GM23338 (cell line): Measurements from ENCODE around the gene HGFAC. TPM values are rescaled to one million over a fixed set of nuclear protein-coding genes. Genes with fewer than 3 reads are reported as not detected.

Experiments
- ATAC-seq: fragments of 200-7000 bp; cut with Tn5 transposase; 3 replicates; pipeline ENCODE4 v1.9.1; 2020
- DNase-seq: peaks from one replicate; pipeline ENCODE4 v3.0.0-alpha.2; 2015; ENCODE audit warnings: low spot score
- H2AFZ ChIP-seq: fragments of 200-600 bp; sonication (generic); 2 replicates; pipeline ENCODE4 v1.8.0; 2016; ENCODE audit warnings: antibody characterized with exemption, mild to moderate bottlenecking, moderate library complexity
- H3F3A ChIP-seq: fragments of 200-600 bp; sonication (generic); replicated peaks from 2 replicates; pipeline ENCODE4 v1.8.0; 2017; ENCODE audit warnings: antibody characterized with exemption, mixed run types, low read depth
- H3K27ac ChIP-seq: fragments of 200-600 bp; sonication (generic); 2 replicates; pipeline ENCODE4 v1.6.1; 2016; ENCODE audit warnings: low read depth
- H3K27me3 ChIP-seq: fragments of 200-600 bp; sonication (generic); 2 replicates; pipeline ENCODE4 v1.8.0; 2016; ENCODE audit warnings: mild to moderate bottlenecking, mixed run types, moderate library complexity; ENCODE audit not compliant: insufficient read depth
- H3K36me3 ChIP-seq: fragments of 200-600 bp; sonication (generic); 2 replicates; pipeline ENCODE4 v1.8.0; 2016; ENCODE audit warnings: mild to moderate bottlenecking; ENCODE audit not compliant: insufficient read depth
- H3K4me1 ChIP-seq: fragments of 200-600 bp; sonication (generic); 2 replicates; pipeline ENCODE4 v1.8.0; 2016; ENCODE audit warnings: mild to moderate bottlenecking, moderate library complexity; ENCODE audit not compliant: insufficient read depth
- H3K4me2 ChIP-seq: fragments of 200-600 bp; sonication (generic); 2 replicates; pipeline ENCODE4 v1.7.1; 2017; ENCODE audit warnings: mixed run types
- H3K4me3 ChIP-seq: fragments of 200-600 bp; sonication (generic); 2 replicates; pipeline ENCODE4 v1.6.1; 2016; ENCODE audit warnings: mixed run types
- H3K79me2 ChIP-seq: fragments of 200-600 bp; sonication (generic); replicated peaks from 2 replicates; pipeline ENCODE4 v1.8.0; 2017; ENCODE audit warnings: mild to moderate bottlenecking; ENCODE audit not compliant: insufficient read depth
- H3K9me2 ChIP-seq: fragments of 200-600 bp; sonication (generic); 2 replicates; pipeline ENCODE4 v1.8.0; 2017; ENCODE audit not compliant: insufficient read depth
- H4K20me1 ChIP-seq: fragments of 200-600 bp; sonication (generic); replicated peaks from 2 replicates; pipeline ENCODE4 v1.8.0; 2017; ENCODE audit warnings: mild to moderate bottlenecking; ENCODE audit not compliant: insufficient read depth
- H3K27ac Mint-ChIP-seq: 2 replicates; pipeline ENCODE4 v1.8.0; 2020; ENCODE audit warnings: inconsistent platforms, mild to moderate bottlenecking, moderate library complexity, mixed read lengths
- H3K27me3 Mint-ChIP-seq: 3 replicates; pipeline ENCODE4 v1.8.0; 2022; ENCODE audit warnings: low read depth, mild to moderate bottlenecking, moderate library complexity, mixed read lengths, inconsistent platforms; ENCODE audit not compliant: insufficient read depth, poor library complexity
- H3K36me3 Mint-ChIP-seq: 3 replicates; pipeline ENCODE4 v1.8.0; 2021; ENCODE audit warnings: low read depth, mild to moderate bottlenecking, inconsistent platforms, moderate library complexity, mixed read lengths
- H3K4me1 Mint-ChIP-seq: 3 replicates; pipeline ENCODE4 v1.8.0; 2020; ENCODE audit warnings: mild to moderate bottlenecking, inconsistent platforms, mixed read lengths
- H3K4me3 Mint-ChIP-seq: 3 replicates; pipeline ENCODE4 v1.8.0; 2021; ENCODE audit warnings: moderate library complexity, mild to moderate bottlenecking, inconsistent platforms, mixed read lengths
- H3K9me3 Mint-ChIP-seq: 3 replicates; pipeline ENCODE4 v1.8.0; 2020; ENCODE audit warnings: moderate library complexity, mild to moderate bottlenecking, inconsistent platforms, mixed read lengths
- CREB1 ChIP-seq: fragments of 250-450 bp; sonication (Bioruptor Pico); IDR thresholded peaks from 2 replicates; pipeline ENCODE4 v1.5.0; 2020; ENCODE audit warnings: low read depth, mild to moderate bottlenecking, moderate library complexity
- ETS1 ChIP-seq: IDR thresholded peaks from 2 replicates; pipeline ENCODE4 v1.6.1; 2016; ENCODE audit warnings: antibody characterized with exemption
- EZH2 ChIP-seq: fragments of 200-600 bp; sonication (generic); IDR thresholded peaks from one replicate; pipeline ENCODE4 v1.8.0; 2017; ENCODE audit warnings: antibody characterized with exemption, mild to moderate bottlenecking, low read depth; ENCODE audit not compliant: unreplicated experiment
- EZH2phosphoT487 ChIP-seq: fragments of 200-600 bp; sonication (generic); IDR thresholded peaks from one replicate; pipeline ENCODE4 v1.8.1; 2018; ENCODE audit warnings: antibody characterized with exemption; ENCODE audit not compliant: unreplicated experiment
- NANOG ChIP-seq: IDR thresholded peaks from 2 replicates; pipeline ENCODE4 v1.6.1; 2016; ENCODE audit warnings: antibody characterized with exemption, borderline replicate concordance
- POLR2AphosphoS5 ChIP-seq: IDR thresholded peaks from 2 replicates; pipeline ENCODE4 v1.6.1; 2016; ENCODE audit warnings: antibody characterized with exemption, low read depth
- STAT1 ChIP-seq: IDR thresholded peaks from one replicate; pipeline ENCODE4 v1.6.1; 2016; ENCODE audit warnings: antibody characterized with exemption; ENCODE audit not compliant: unreplicated experiment
- ZNF114 ChIP-seq: fragments of 250-450 bp; sonication (Bioruptor Pico); IDR thresholded peaks from 2 replicates; pipeline ENCODE4 v1.5.0; 2020; ENCODE audit warnings: mild to moderate bottlenecking, moderate library complexity
- polyA plus RNA-seq: library from polyadenylated mRNA; unstranded; fragments of >200 nt; fragmentation: Nextera tagmentation; extraction: Ambion mirVana; gene quantifications from 2 replicates; pipeline ENCODE4 v1.2.1, GENCODE V29; 2016
- total RNA-seq: library from RNA; depleted of rRNA; stranded (reverse); fragments of >200 nt; shearing (Covaris generic); gene quantifications from 2 replicates; pipeline ENCODE4 v1.2.3, GENCODE V29; 2014

HGFAC gene
- total and polyA plus RNA-seq, 2 experiments from 2014 or later = 0.94 TPM; not detected in 1

- DNase-seq (no peak), ATAC-seq (no peak)
- no peaks in the 10 kb centered on the region for H3K79me2 ChIP-seq
- Mint-ChIP-seq H3K36me3 (no peaks in the 10 kb centered on the region), H3K9me3 (no peaks in the 10 kb centered on the region), H3K4me1 (no peaks in the 10 kb centered on the region; the same call in 2 of the 3 replicates), H3K4me3 (no peak overlapping the region), H3K27ac (no peak overlapping the region), H3K27me3 (peaks cover 11% of the 10 kb centered on the region)
- no peak overlapping the region for H3K4me2 ChIP-seq
- no peak overlapping the region for H2AFZ ChIP-seq
- 0 out of 2 replicates have a peak, but pooled peaks cover 4% of the 10 kb centered on the region for H4K20me1 ChIP-seq
- H3K4me3 ChIP-seq = no peak overlapping the region
- H3K4me1 ChIP-seq = no peaks in the 10 kb centered on the region
- no peaks in the 10 kb centered on the region for H3K36me3 ChIP-seq
- H3F3A ChIP-seq = no peaks in the 10 kb centered on the region
- H3K9me2 ChIP-seq = no peaks in the 10 kb centered on the region
- TF ChIP-seq ETS1 (no peak), POLR2AphosphoS5 (no peak)
- no peaks in the 10 kb centered on the region for H3K27me3 ChIP-seq
- no peak overlapping the region for H3K27ac ChIP-seq
These were observed 14.7 kb upstream of the HGFAC start for GRCh38 chr4:3427134-3427476.

GRCh38 chr4:3427706-3428446 lies 13.9 kb upstream of the HGFAC start:
- H3K36me3 ChIP-seq = no peaks in the 10 kb centered on the region
- no peaks in the 10 kb centered on the region for H3K79me2 ChIP-seq
- no peaks in the 10 kb centered on the region for H3K9me2 ChIP-seq
- DNase-seq (no peak), ATAC-seq (no peak)
- no peak overlapping the region for H2AFZ ChIP-seq
- no peak overlapping the region for H3K4me3 ChIP-seq
- Mint-ChIP-seq H3K36me3 (no peaks in the 10 kb centered on the region), H3K4me1 (no peaks in the 10 kb centered on the region; the same call in 2 of the 3 replicates), H3K27me3 (peaks cover 11% of the 10 kb centered on the region), H3K27ac (no peak overlapping the region), H3K9me3 (no peaks in the 10 kb centered on the region), H3K4me3 (no peak overlapping the region)
- no peaks in the 10 kb centered on the region for H3K27me3 ChIP-seq
- H3K4me2 ChIP-seq = no peak overlapping the region
- H3K27ac ChIP-seq = no peak overlapping the region
- no peaks in the 10 kb centered on the region for H3K4me1 ChIP-seq
- no peak for TF ChIP-seq EZH2
- TF ChIP-seq CREB1 (CRISPR knock-in tag) = no peak
- TF ChIP-seq EZH2phosphoT487 = no peak
- TF ChIP-seq ETS1 = no peak
- TF ChIP-seq NANOG = no peak
- no peak for TF ChIP-seq STAT1
- 0 out of 2 replicates have a peak, but pooled peaks cover 4% of the 10 kb centered on the region for H4K20me1 ChIP-seq
- H3F3A ChIP-seq = no peaks in the 10 kb centered on the region

GRCh38 chr4:3429651-3430050 lies 12.1 kb upstream of the HGFAC start:
- H3K36me3 Mint-ChIP-seq = no peaks in the 10 kb centered on the region
- H3K4me1 ChIP-seq = no peaks in the 10 kb centered on the region
- DNase-seq (no peak), ATAC-seq (no peak)
- no peak overlapping the region for H3K4me3 ChIP-seq
- peaks cover 3% of the 10 kb centered on the region; the same call in 1 of the 3 replicates for H3K4me1 Mint-ChIP-seq
- H2AFZ ChIP-seq = no peak overlapping the region
- H3K9me2 ChIP-seq = no peaks in the 10 kb centered on the region
- no peaks in the 10 kb centered on the region for H3F3A ChIP-seq
- no peaks in the 10 kb centered on the region for H3K27me3 ChIP-seq
- no peak overlapping the region for H3K27ac ChIP-seq
- H3K79me2 ChIP-seq = no peaks in the 10 kb centered on the region
- no peaks in the 10 kb centered on the region for H3K9me3 Mint-ChIP-seq
- no peak overlapping the region for H3K4me2 ChIP-seq
- no peak overlapping the region for H3K4me3 Mint-ChIP-seq
- H3K27me3 Mint-ChIP-seq = peaks cover 10% of the 10 kb centered on the region
- no peak overlapping the region for H3K27ac Mint-ChIP-seq
- H3K36me3 ChIP-seq = no peaks in the 10 kb centered on the region
- 0 out of 2 replicates have a peak, but pooled peaks cover 4% of the 10 kb centered on the region for H4K20me1 ChIP-seq
- TF ChIP-seq POLR2AphosphoS5 (no peak), STAT1 (no peak), CREB1 (CRISPR knock-in tag) (no peak), ZNF114 (CRISPR knock-in tag) (no peak)
